Body of pancreas (tissue), 4 donors: Measurements from ENCODE around the gene PRKAG2.

Experiments
- POLR2A ChIP-seq, 3 donors: fragments of 450-650 bp; IDR thresholded peaks; one replicate each; pipeline ENCODE4 v1.6.1; 2016; ENCODE audit warnings: antibody characterized with exemption in 3 of 3, mild to moderate bottlenecking in 2 of 3
- TF ChIP-seq, protein P1 (sequence below), 7 experiments: fragments of 450-650 bp in 4 of 7; fragments of 200-600 bp in 3 of 7; sonication (generic) in 3 of 7; IDR thresholded peaks; one replicate each; pipeline ENCODE4 v1.5.1; 2016 to 2019; ENCODE audit warnings: antibody characterized with exemption in 7 of 7

DNA sequence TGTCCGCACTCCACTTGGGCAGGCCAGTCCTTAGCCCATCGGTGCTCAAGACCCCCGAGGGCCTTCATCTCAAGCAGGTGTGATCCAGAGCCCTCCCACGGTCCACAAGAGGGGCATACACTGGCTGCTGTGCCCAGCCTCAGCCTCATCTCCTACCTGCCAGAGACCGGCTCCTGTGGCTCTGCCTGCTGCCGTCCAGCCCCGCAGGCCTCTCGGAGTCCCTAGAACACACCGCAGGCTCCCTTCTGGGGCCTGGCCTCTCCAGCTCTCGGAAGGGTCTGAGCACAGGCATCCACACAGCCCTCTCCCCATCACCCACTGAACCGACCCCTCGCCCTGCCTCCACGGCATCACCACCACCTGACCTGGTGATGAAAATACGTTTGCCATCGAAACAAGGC, 147.4 kb downstream of the PRKAG2 start:
- TF ChIP-seq, protein P1, sequence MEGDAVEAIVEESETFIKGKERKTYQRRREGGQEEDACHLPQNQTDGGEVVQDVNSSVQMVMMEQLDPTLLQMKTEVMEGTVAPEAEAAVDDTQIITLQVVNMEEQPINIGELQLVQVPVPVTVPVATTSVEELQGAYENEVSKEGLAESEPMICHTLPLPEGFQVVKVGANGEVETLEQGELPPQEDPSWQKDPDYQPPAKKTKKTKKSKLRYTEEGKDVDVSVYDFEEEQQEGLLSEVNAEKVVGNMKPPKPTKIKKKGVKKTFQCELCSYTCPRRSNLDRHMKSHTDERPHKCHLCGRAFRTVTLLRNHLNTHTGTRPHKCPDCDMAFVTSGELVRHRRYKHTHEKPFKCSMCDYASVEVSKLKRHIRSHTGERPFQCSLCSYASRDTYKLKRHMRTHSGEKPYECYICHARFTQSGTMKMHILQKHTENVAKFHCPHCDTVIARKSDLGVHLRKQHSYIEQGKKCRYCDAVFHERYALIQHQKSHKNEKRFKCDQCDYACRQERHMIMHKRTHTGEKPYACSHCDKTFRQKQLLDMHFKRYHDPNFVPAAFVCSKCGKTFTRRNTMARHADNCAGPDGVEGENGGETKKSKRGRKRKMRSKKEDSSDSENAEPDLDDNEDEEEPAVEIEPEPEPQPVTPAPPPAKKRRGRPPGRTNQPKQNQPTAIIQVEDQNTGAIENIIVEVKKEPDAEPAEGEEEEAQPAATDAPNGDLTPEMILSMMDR (IDR thresholded peaks at IDR 0.05) = no peak
- no peak for TF ChIP-seq POLR2A (IDR thresholded peaks at IDR 0.05)
